Measurements from ENCODE around the gene KLHL12.

- TF ChIP-seq CTCF (IDR thresholded peaks at IDR 0.05) (no peak), EZH2 (IDR thresholded peaks at IDR 0.05; ENCODE audit: borderline replicate concordance, insufficient read depth, low read depth, low read length, poor library complexity, severe bottlenecking) (no peak)
Observed at GRCh38 chr1:202858331-202858730, 68.7 kb downstream of the KLHL12 start.

Data from B cell (primary cell).